Stomach (tissue), 4 donors: ENCODE results near the gene USP40.
A peak's percentile ranks its signal among the peaks of the same experiment; 100 is the strongest.

Source experiments
- CTCF ChIP-seq, 7 experiments: fragments of 450-650 bp in 4 of 7; fragments of 200-600 bp in 3 of 7; sonication (generic) in 3 of 7; IDR thresholded peaks; one replicate each; pipeline ENCODE4 v1.5.1; 2016 to 2019; ENCODE audit warnings: antibody characterized with exemption in 7 of 7, control low read depth in 2 of 7, mild to moderate bottlenecking in 1 of 7
- POLR2A ChIP-seq, 4 donors: fragments of 450-650 bp; IDR thresholded peaks; one replicate each; pipeline ENCODE4 v1.6.1; 2016; ENCODE audit warnings: antibody characterized with exemption in 4 of 4, control low read depth in 2 of 4, mild to moderate bottlenecking in 1 of 4, moderate library complexity in 1 of 4
- POLR2AphosphoS5 ChIP-seq, 3 donors: sonication (generic); formaldehyde crosslinking; IDR thresholded peaks; one replicate each; pipeline ENCODE4 v1.6.1; 2016; ENCODE audit warnings: antibody characterized with exemption in 3 of 3

GRCh38 chr2:233460726-233461441 is 105.7 kb downstream of the USP40 start:
- TF ChIP-seq CTCF (IDR thresholded peaks at IDR 0.05) = no peak
- no peak for TF ChIP-seq POLR2A (IDR thresholded peaks at IDR 0.05)
- peak in 1 of 3 donors; percentile 5 for TF ChIP-seq POLR2AphosphoS5 (IDR thresholded peaks at IDR 0.05)
